B cell (primary cell): ENCODE results near the gene ERGIC1. TPM values are rescaled to one million over a fixed set of nuclear protein-coding genes. Genes with fewer than 3 reads are reported as not detected.

Experiments used
- ATAC-seq: fragments of 200-7000 bp; cut with Tn5 transposase; one replicate; pipeline ENCODE4 v1.10.0; 2021; ENCODE audit warnings: low read depth, mild to moderate bottlenecking, moderate number of reproducible peaks, moderate library complexity
- CTCF ChIA-PET: fragments of 350-600 bp; sonication (Branson Sonifier 250); formaldehyde crosslinking; loops from one replicate; lab custom pipeline; 2021; ENCODE audit warnings: antibody characterized with exemption, inconsistent platforms; lab: Charles Lee
- POLR2A ChIA-PET: fragments of 350-600 bp; sonication (Branson Sonifier 250); formaldehyde crosslinking; loops from one replicate; lab custom pipeline; 2021; ENCODE audit warnings: antibody characterized with exemption; lab: Charles Lee
- DNase-seq: peaks from one replicate; pipeline ENCODE4 v3.0.0; 2013
- H2AFZ ChIP-seq: 2 replicates; pipeline ENCODE4 v1.6.1; 2012; ENCODE audit warnings: mild to moderate bottlenecking, low read depth, low read length; ENCODE audit not compliant: insufficient read depth, poor library complexity, severe bottlenecking
- H3K27ac ChIP-seq, 2 donors: 1 replicate in 1 of 2; 2 replicates in 1 of 2; pipeline ENCODE4 v1.5.1; 2012 to 2013; ENCODE audit warnings: low read length in 2 of 2, mild to moderate bottlenecking in 2 of 2, moderate library complexity in 1 of 2
- H3K27me3 ChIP-seq, 4 experiments: fragments of 200-600 bp in 1 of 4; sonication (generic) in 1 of 4; replicated peaks in 1 of 4; 1 replicate in 2 of 4; 2 replicates in 2 of 4; pipeline versions ENCODE4 v1.6.1 to v1.7.0; 2013 to 2016; ENCODE audit warnings: low read length in 3 of 4, mild to moderate bottlenecking in 2 of 4, mixed read lengths in 1 of 4, moderate library complexity in 1 of 4; ENCODE audit not compliant: insufficient read depth in 4 of 4, control insufficient read depth in 3 of 4; ENCODE audit errors: control extremely low read depth in 1 of 4
- H3K36me3 ChIP-seq, 2 experiments: replicated peaks in 1 of 2; 1 replicate in 1 of 2; 2 replicates in 1 of 2; pipeline versions ENCODE4 v1.6.1 to v1.7.1; 2013; ENCODE audit warnings: low read length in 1 of 2; ENCODE audit not compliant: insufficient read depth in 2 of 2, control insufficient read depth in 1 of 2; ENCODE audit errors: control extremely low read depth in 1 of 2, extremely low read depth in 1 of 2
- H3K4me1 ChIP-seq, 2 donors: fragments of 200-600 bp in 1 of 2; sonication (generic) in 1 of 2; 1 replicate in 1 of 2; 2 replicates in 1 of 2; pipeline versions ENCODE4 v1.5.1 to v1.6.1; 2013 to 2017; ENCODE audit warnings: low read length in 2 of 2; ENCODE audit not compliant: control insufficient read depth in 2 of 2, insufficient read depth in 2 of 2
- H3K4me2 ChIP-seq: replicated peaks from 2 replicates; pipeline ENCODE3; 2012; ENCODE audit warnings: mild to moderate bottlenecking, low read depth, low read length; ENCODE audit not compliant: poor library complexity, severe bottlenecking
- H3K4me3 ChIP-seq, 5 experiments: fragments of 200-600 bp in 1 of 5; sonication (generic) in 1 of 5; 1 replicate in 3 of 5; 2 replicates in 2 of 5; pipeline versions ENCODE4 v1.5.1 to v1.7.0; 2011 to 2016; ENCODE audit warnings: low read length in 4 of 5, mild to moderate bottlenecking in 4 of 5, low read depth in 2 of 5, control low read depth in 1 of 5, moderate library complexity in 1 of 5; ENCODE audit not compliant: insufficient read depth in 1 of 5; ENCODE audit errors: control extremely low read depth in 1 of 5, extremely low read depth in 1 of 5
- H3K79me2 ChIP-seq: fragments of 200-600 bp; sonication (generic); one replicate; pipeline ENCODE4 v1.6.0; 2016; ENCODE audit warnings: low read length; ENCODE audit not compliant: control insufficient read depth, insufficient read depth
- H3K9ac ChIP-seq: fragments of 200-600 bp; sonication (generic); 2 replicates; pipeline ENCODE4 v1.6.1; 2017; ENCODE audit warnings: mild to moderate bottlenecking, low read length, moderate library complexity
- H3K9me3 ChIP-seq, 3 donors: one replicate each; pipeline versions ENCODE4 v1.6.1 to v1.7.1; 2013; ENCODE audit warnings: low read length in 2 of 3; ENCODE audit not compliant: control insufficient read depth in 2 of 3, insufficient read depth in 1 of 3; ENCODE audit errors: control extremely low read depth in 1 of 3
- H4K20me1 ChIP-seq: 2 replicates; pipeline ENCODE4 v1.6.0; 2012; ENCODE audit warnings: mild to moderate bottlenecking, low read length; ENCODE audit not compliant: insufficient read depth, control insufficient read depth, poor library complexity, severe bottlenecking
- H3K27ac Mint-ChIP-seq: one replicate; pipeline ENCODE4 v1.8.0; 2021; ENCODE audit warnings: mixed read lengths
- H3K27me3 Mint-ChIP-seq: one replicate; pipeline ENCODE4 v1.8.0; 2021; ENCODE audit warnings: mixed read lengths
- H3K4me1 Mint-ChIP-seq: one replicate; pipeline ENCODE4 v1.8.0; 2021; ENCODE audit warnings: mixed read lengths
- H3K4me3 Mint-ChIP-seq: one replicate; pipeline ENCODE4 v1.8.0; 2021; ENCODE audit warnings: mixed read lengths
- H3K9me3 Mint-ChIP-seq: one replicate; pipeline ENCODE4 v1.8.0; 2022; ENCODE audit warnings: mixed read lengths; ENCODE audit not compliant: insufficient read depth
- EZH2 ChIP-seq: IDR thresholded peaks from 2 replicates; pipeline ENCODE4 v1.6.1; 2012; ENCODE audit warnings: borderline replicate concordance, low read depth, mild to moderate bottlenecking, moderate library complexity, low read length; ENCODE audit not compliant: insufficient read depth, poor library complexity, severe bottlenecking
- WGBS: methylation state at CpG from one replicate; pipeline ENCODE4 v1.1.5; 2013; ENCODE audit warnings: missing lambda C conversion rate; ENCODE audit not compliant: insufficient coverage; 5-methylcytosine and 5-hydroxymethylcytosine counted together
- intact Hi-C: fragments of 100-400 bp; cut with micrococcal nuclease; formaldehyde crosslinking; loops from one replicate; pipeline ENCODE4 v1.10.0; 2022
- polyA plus RNA-seq: library from polyadenylated mRNA; depleted of rRNA; stranded (reverse); fragments of >200 nt; gene quantifications from 2 replicates; pipeline ENCODE4 v1.2.3, GENCODE V29; 2012
- total RNA-seq, 2 donors: library from RNA; stranded (reverse); fragments of 120-200 nt in 1 of 2; gene quantifications; 1 replicate in 1 of 2; 2 replicates in 1 of 2; pipeline versions ENCODE4 v1.2.3 to v1.2.4, GENCODE V29; 2013 to 2022
- TF ChIP-seq, protein P1 (sequence below): fragments of 200-600 bp; IDR thresholded peaks from one replicate; pipeline ENCODE4 v1.8.0; 2022; ENCODE audit warnings: antibody characterized with exemption, mild to moderate bottlenecking

Gene ERGIC1
- total and polyA plus RNA-seq, 2 donors (not counting 1 experiment from before 2014, with no cell fraction given), result 86.3 to 140 TPM

DNA sequence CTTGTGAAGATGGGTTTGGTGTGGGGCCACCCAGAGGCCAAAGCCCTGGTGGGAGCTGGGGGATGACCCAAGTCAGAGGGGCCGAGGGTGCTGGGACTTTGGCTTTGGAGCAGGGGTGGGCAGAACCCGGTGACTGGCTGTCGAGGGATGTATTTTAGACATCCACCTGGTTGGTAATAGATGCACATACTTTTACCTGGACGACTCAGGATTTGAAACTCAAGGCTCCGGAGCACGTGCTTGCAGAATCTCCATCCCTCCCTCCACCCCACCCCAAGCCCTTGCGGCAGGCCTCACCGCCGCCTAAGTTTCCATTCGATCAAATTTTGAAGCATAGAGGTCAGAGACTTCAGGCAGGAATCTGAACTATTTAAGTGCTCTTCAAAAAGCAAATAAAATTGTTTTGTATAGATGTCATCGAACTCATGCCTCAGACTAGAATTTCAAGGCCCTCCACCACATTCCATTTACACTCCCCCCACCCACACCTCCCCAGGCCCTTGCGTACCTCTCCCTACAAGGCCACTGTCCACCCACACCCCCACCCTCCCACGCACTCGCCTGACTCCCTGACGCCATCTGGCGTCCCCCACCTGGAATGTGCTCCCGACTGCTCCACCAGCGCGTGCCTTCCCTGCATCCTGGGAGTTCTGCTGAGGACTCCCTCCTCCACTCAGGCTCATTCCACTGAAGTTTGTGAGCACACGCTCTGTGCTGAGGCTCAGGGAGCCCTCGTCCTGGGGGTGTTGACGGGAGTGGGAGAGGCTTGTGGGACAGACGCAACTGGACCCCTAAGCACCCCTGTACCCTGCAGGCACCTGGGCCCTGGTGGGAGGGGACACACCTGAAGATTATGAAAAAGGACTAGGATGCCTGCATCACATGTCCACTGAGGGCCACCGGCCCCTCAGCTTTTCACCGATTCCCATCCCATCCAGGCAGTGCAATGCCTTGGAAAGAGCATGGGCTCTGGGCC is 68.7 kb downstream of the ERGIC1 start:
- CTCF ChIA-PET, result interaction anchor here (1.2 to 1.5 kb wide), 2 partner anchors 130 to 188 kb away, joined by 3 to 7 read pairs; no protein-coding TSS in a partner anchor
- no peak overlapping the region for H3K9ac ChIP-seq

More for the DNA sequence above, 68.7 kb downstream of the ERGIC1 start:
- TF ChIP-seq, protein P1, sequence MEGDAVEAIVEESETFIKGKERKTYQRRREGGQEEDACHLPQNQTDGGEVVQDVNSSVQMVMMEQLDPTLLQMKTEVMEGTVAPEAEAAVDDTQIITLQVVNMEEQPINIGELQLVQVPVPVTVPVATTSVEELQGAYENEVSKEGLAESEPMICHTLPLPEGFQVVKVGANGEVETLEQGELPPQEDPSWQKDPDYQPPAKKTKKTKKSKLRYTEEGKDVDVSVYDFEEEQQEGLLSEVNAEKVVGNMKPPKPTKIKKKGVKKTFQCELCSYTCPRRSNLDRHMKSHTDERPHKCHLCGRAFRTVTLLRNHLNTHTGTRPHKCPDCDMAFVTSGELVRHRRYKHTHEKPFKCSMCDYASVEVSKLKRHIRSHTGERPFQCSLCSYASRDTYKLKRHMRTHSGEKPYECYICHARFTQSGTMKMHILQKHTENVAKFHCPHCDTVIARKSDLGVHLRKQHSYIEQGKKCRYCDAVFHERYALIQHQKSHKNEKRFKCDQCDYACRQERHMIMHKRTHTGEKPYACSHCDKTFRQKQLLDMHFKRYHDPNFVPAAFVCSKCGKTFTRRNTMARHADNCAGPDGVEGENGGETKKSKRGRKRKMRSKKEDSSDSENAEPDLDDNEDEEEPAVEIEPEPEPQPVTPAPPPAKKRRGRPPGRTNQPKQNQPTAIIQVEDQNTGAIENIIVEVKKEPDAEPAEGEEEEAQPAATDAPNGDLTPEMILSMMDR, result no peak
- TF ChIP-seq EZH2, result no peak
- Mint-ChIP-seq H3K9me3 (no peaks in the 10 kb centered on the region), H3K4me3 (no peak overlapping the region), H3K27ac (no peak overlapping the region), H3K4me1 (no peaks in the 10 kb centered on the region), H3K27me3 (no peaks in the 10 kb centered on the region)
- WGBS, result 97% methylated on average over 19 of the region's 25 CpGs
- no peak overlapping the region for H2AFZ ChIP-seq
- H3K4me3 ChIP-seq, result no peak overlapping the region
- no peak overlapping the region for H3K4me2 ChIP-seq
- peaks cover 4% of the 10 kb centered on the region for H3K79me2 ChIP-seq
- no peaks in the 10 kb centered on the region for H3K27me3 ChIP-seq
- intact Hi-C loops, result loop anchor here (2.0 kb wide), 1 partner anchor 186 kb away; no protein-coding TSS in a partner anchor
- no peak for DNase-seq
- no peak overlapping the region for H3K27ac ChIP-seq
- no peak for ATAC-seq
- no peaks in the 10 kb centered on the region for H4K20me1 ChIP-seq
- H3K9me3 ChIP-seq, result no peaks in the 10 kb centered on the region
- no peaks in the 10 kb centered on the region for H3K4me1 ChIP-seq
- POLR2A ChIA-PET, result no interaction called here
- peaks cover 0 to 59% of the 10 kb centered on the region in 2 experiments for H3K36me3 ChIP-seq
